Panc1 (cell line): ENCODE measurements around the gene PKMYT1. TPM values are rescaled to one million over a fixed set of nuclear protein-coding genes. Genes with fewer than 3 reads are reported as not detected.
A peak's percentile ranks its signal among the peaks of the same experiment; 100 is the strongest.
"Not testable (repeated sequence)": the region's sequence is repeated elsewhere in the genome, so short reads cannot be mapped to it uniquely, and the experiment has no call there.

ENCODE experiments used
- ATAC-seq: fragments of 200-7000 bp; cut with Tn5 transposase; 2 replicates; pipeline ENCODE4 v1.9.1; 2020; ENCODE audit warnings: mild to moderate bottlenecking, moderate library complexity
- BruUV-seq: library from RNA; stranded (reverse); fragments of 400-500 nt; replicated peaks from 2 replicates; lab custom pipeline; 2021; lab: Mats Ljungman, UMichigan
- CTCF ChIA-PET: fragments of 300-600 bp; sonication (Branson Sonifier 250); formaldehyde crosslinking; loops from one replicate; lab custom pipeline; 2022; ENCODE audit warnings: antibody characterized with exemption; lab: Charles Lee
- POLR2A ChIA-PET: fragments of 300-600 bp; sonication (Branson Sonifier 250); formaldehyde crosslinking; loops from one replicate; lab custom pipeline; 2022; ENCODE audit warnings: antibody characterized with exemption; lab: Charles Lee
- DNase-seq: peaks from one replicate; pipeline ENCODE4 v3.0.0-alpha.2; 2010; ENCODE audit warnings: low read depth, low spot score
- H3K27ac ChIP-seq: 2 replicates; pipeline ENCODE4 v1.5.1; 2011; ENCODE audit warnings: mild to moderate bottlenecking, low read length, inconsistent platforms
- H3K27me3 ChIP-seq: fragments of 200-500 bp; sonication (Bioruptor generic); 2 replicates; pipeline ENCODE4 v1.6.0; 2014; ENCODE audit warnings: low read length, inconsistent platforms; ENCODE audit not compliant: control insufficient read depth, insufficient read depth
- H3K36me3 ChIP-seq: fragments of 200-500 bp; sonication (Bioruptor generic); 2 replicates; pipeline ENCODE4 v1.5.1; 2014; ENCODE audit warnings: inconsistent platforms, mild to moderate bottlenecking, low read length, moderate library complexity; ENCODE audit not compliant: control insufficient read depth, insufficient read depth
- H3K4me1 ChIP-seq: 2 replicates; pipeline ENCODE4 v1.5.1; 2011; ENCODE audit warnings: inconsistent platforms, mild to moderate bottlenecking, low read length, moderate library complexity; ENCODE audit not compliant: control insufficient read depth, insufficient read depth
- H3K4me3 ChIP-seq, 2 experiments: 2 replicates each; pipeline ENCODE4 v1.5.1; 2011 to 2012; ENCODE audit warnings: low read depth in 2 of 2, low read length in 2 of 2, mild to moderate bottlenecking in 2 of 2, inconsistent platforms in 1 of 2, moderate library complexity in 1 of 2
- H3K9me3 ChIP-seq: fragments of 200-500 bp; sonication (Bioruptor generic); 2 replicates; pipeline ENCODE4 v1.5.1; 2014; ENCODE audit warnings: low read depth, mild to moderate bottlenecking, inconsistent platforms, low read length, moderate library complexity; ENCODE audit not compliant: control insufficient read depth, insufficient read depth
- POLR2AphosphoS5 ChIP-seq: IDR thresholded peaks from 2 replicates; pipeline ENCODE4 v1.6.1; 2012; ENCODE audit warnings: mild to moderate bottlenecking, low read depth, low read length, moderate library complexity
- SIN3A ChIP-seq: IDR thresholded peaks from 2 replicates; pipeline ENCODE4 v1.6.1; 2012; ENCODE audit warnings: low read depth, mild to moderate bottlenecking, low read length, moderate library complexity, borderline replicate concordance; ENCODE audit not compliant: insufficient read depth
- TCF7L2 ChIP-seq: IDR thresholded peaks from 2 replicates; pipeline ENCODE4 v1.6.1; 2011; ENCODE audit warnings: mild to moderate bottlenecking, low read depth, low read length, inconsistent platforms
- in situ Hi-C: cut with HindIII; loops from 2 replicates; pipeline ENCODE4 v1.10.0; 2016; ENCODE audit warnings: low sequenced_read_pairs, low pct_unique_long_range_greater_than_20kb
- intact Hi-C: fragments of 100-400 bp; cut with micrococcal nuclease; formaldehyde crosslinking; loops from one replicate; pipeline ENCODE4 v1.10.0; 2022; ENCODE audit not compliant: unreplicated experiment
- total RNA-seq: library from RNA; stranded (reverse); gene quantifications from one replicate; pipeline ENCODE4 v1.2.1, GENCODE V29; 2021; ENCODE audit not compliant: unreplicated experiment
- TF ChIP-seq, protein P1 (sequence below), 2 experiments: IDR thresholded peaks; 2 replicates each; pipeline ENCODE4 v1.6.1; 2011 to 2012; ENCODE audit warnings: low read depth in 2 of 2, control low read depth in 1 of 2, low read length in 1 of 2, mild to moderate bottlenecking in 1 of 2, moderate library complexity in 1 of 2; ENCODE audit not compliant: insufficient read depth in 1 of 2
- TF ChIP-seq, protein P2 (sequence below): fragments of 450-650 bp; IDR thresholded peaks from 2 replicates; pipeline ENCODE4 v1.5.1; 2017; ENCODE audit warnings: mild to moderate bottlenecking

Gene PKMYT1
- total RNA-seq, 1 experiment from 2014 or later, result 105 TPM

DNA sequence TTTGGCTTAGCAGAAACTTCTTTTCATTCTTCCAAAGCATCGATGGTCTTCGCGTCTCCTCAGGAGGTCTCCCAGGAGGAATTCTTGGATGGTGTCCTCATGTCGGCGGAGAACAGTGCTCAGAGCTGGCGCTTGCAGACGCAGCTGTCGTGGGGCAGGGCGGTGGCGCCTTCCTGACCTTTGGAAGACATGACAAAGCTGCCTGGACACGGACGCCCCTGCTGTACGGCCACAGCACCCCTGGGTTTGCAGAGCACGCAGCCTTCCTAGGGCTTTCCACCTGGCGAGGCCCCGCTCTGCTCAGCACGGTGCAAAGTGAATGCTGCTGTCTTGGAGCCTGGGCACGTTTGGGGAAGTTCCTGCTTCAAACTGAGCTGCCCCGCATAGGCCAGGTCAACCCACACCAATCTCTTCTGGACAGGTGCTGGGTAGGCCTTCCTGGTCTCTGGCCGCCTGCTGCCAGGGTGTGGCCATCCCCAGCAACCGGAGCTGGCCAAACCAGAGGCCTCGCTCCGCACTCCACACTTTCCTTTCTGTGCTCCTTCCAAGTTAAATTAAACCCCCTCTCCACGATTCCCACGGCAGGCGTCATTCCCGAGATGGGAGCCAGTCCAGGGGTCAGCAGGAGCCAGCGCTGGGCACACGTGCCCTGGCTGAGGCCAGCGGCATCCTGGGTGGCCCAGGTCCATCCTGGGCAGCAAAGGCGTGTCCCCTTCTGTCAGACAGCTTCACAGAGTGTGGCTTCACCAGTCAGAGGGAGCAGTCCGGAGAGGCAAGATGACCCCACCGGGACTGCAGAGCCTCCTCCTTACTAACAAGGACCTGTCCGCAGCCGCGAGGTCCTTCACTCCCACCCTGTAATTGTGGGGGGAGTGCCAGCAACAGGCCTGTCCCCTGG is 31.2 kb downstream of the PKMYT1 start:
- no peaks in the 10 kb centered on the region for H3K9me3 ChIP-seq
- ChIA-PET POLR2A (no interaction called here), CTCF (no interaction called here)
- H3K36me3 ChIP-seq, result no peaks in the 10 kb centered on the region
- ATAC-seq (peak; percentile 40), DNase-seq (no peak)
- H3K4me1 ChIP-seq, result no peaks in the 10 kb centered on the region
- H3K4me3 ChIP-seq, result no peak overlapping the region
- TF ChIP-seq, protein P1, sequence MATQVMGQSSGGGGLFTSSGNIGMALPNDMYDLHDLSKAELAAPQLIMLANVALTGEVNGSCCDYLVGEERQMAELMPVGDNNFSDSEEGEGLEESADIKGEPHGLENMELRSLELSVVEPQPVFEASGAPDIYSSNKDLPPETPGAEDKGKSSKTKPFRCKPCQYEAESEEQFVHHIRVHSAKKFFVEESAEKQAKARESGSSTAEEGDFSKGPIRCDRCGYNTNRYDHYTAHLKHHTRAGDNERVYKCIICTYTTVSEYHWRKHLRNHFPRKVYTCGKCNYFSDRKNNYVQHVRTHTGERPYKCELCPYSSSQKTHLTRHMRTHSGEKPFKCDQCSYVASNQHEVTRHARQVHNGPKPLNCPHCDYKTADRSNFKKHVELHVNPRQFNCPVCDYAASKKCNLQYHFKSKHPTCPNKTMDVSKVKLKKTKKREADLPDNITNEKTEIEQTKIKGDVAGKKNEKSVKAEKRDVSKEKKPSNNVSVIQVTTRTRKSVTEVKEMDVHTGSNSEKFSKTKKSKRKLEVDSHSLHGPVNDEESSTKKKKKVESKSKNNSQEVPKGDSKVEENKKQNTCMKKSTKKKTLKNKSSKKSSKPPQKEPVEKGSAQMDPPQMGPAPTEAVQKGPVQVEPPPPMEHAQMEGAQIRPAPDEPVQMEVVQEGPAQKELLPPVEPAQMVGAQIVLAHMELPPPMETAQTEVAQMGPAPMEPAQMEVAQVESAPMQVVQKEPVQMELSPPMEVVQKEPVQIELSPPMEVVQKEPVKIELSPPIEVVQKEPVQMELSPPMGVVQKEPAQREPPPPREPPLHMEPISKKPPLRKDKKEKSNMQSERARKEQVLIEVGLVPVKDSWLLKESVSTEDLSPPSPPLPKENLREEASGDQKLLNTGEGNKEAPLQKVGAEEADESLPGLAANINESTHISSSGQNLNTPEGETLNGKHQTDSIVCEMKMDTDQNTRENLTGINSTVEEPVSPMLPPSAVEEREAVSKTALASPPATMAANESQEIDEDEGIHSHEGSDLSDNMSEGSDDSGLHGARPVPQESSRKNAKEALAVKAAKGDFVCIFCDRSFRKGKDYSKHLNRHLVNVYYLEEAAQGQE (IDR thresholded peaks at IDR 0.05; ENCODE audit: insufficient read depth in 1 of 2, low read depth in 2 of 2, low read length in 1 of 2), result no peak
- TF ChIP-seq SIN3A, result no peak
- no peak for TF ChIP-seq TCF7L2
- TF ChIP-seq POLR2AphosphoS5, result no peak
- TF ChIP-seq, protein P2, sequence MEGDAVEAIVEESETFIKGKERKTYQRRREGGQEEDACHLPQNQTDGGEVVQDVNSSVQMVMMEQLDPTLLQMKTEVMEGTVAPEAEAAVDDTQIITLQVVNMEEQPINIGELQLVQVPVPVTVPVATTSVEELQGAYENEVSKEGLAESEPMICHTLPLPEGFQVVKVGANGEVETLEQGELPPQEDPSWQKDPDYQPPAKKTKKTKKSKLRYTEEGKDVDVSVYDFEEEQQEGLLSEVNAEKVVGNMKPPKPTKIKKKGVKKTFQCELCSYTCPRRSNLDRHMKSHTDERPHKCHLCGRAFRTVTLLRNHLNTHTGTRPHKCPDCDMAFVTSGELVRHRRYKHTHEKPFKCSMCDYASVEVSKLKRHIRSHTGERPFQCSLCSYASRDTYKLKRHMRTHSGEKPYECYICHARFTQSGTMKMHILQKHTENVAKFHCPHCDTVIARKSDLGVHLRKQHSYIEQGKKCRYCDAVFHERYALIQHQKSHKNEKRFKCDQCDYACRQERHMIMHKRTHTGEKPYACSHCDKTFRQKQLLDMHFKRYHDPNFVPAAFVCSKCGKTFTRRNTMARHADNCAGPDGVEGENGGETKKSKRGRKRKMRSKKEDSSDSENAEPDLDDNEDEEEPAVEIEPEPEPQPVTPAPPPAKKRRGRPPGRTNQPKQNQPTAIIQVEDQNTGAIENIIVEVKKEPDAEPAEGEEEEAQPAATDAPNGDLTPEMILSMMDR, result no peak
- in situ Hi-C loops (no loop called here), intact Hi-C loops (no loop called here)
- TSS peak; percentile 62 for BruUV-seq
- no peaks in the 10 kb centered on the region for H3K27me3 ChIP-seq
- H3K27ac ChIP-seq, result no peak overlapping the region

DNA sequence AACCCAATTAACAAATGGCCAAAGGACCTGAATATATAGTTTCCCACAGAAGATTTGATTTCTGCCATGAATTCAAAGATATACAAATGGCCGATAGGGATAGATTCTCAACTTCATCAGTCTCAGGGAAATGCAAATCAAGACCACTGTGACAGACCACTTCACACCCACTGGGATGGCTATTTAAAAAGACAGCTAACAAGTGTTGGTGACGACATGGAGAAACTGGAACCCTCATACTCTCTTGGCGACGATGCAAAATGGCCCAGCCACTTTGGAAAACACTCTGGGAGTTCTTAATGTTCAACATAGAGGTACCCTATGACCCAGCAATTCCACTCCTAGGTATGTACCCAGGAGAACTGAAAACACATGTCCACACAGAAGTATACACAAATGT is 33.6 kb downstream of the PKMYT1 start:
- no peak for TF ChIP-seq POLR2AphosphoS5
- TF ChIP-seq, protein P2, result no peak
- TF ChIP-seq, protein P1 (IDR thresholded peaks at IDR 0.05; ENCODE audit: insufficient read depth in 1 of 2, low read depth in 2 of 2, low read length in 1 of 2), result no peak
- no peak for TF ChIP-seq SIN3A
- no peak for TF ChIP-seq TCF7L2
- ATAC-seq, result no peak
- Histone ChIP-seq H3K27me3 (no peaks in the 10 kb centered on the region), H3K4me3 (no peak overlapping the region), H3K27ac (no peak overlapping the region), H3K36me3 (no peaks in the 10 kb centered on the region), H3K9me3 (no peaks in the 10 kb centered on the region), H3K4me1 (no peaks in the 10 kb centered on the region)
- ChIA-PET POLR2A (no interaction called here), CTCF (no interaction called here)
- intact Hi-C loops (no loop called here), in situ Hi-C loops (no loop called here)
- DNase-seq, result no peak
- BruUV-seq, result TSS peak; percentile 60

DNA sequence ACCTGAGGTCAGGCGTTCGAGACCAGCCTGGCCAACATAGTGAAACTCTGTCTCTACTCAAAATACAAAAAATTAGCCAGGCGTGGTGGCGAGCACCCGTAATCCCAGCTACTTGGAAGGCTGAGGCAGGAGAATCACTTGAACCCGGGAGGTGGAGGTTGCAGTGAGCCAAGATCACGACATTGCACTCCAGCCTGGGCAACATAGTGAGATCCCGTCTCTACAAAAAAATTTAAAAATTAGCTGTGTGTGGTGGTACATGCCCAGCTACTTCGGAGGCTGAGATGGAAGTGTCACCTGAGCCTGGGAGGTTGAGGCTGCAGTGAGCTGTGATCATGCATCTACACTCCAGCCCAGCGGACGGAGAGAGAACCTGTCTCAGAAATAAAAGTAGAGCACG is 36.5 kb downstream of the PKMYT1 start:
- DNase-seq, ATAC-seq, BruUV-seq, H3K27ac ChIP-seq, H3K4me1 ChIP-seq, POLR2A ChIA-PET, H3K36me3 ChIP-seq, H3K4me3 ChIP-seq, H3K9me3 ChIP-seq, intact Hi-C loops, H3K27me3 ChIP-seq, in situ Hi-C loops, CTCF ChIA-PET: not testable (repeated sequence)
